IPS-11a (cell line): ENCODE measurements around the gene SRGN.

ENCODE experiments used
- H3K4me3 ChIP-seq: one replicate; pipeline ENCODE4 v1.5.1; 2013; ENCODE audit warnings: low read depth, low read length, control low read depth

Gene SRGN

DNA sequence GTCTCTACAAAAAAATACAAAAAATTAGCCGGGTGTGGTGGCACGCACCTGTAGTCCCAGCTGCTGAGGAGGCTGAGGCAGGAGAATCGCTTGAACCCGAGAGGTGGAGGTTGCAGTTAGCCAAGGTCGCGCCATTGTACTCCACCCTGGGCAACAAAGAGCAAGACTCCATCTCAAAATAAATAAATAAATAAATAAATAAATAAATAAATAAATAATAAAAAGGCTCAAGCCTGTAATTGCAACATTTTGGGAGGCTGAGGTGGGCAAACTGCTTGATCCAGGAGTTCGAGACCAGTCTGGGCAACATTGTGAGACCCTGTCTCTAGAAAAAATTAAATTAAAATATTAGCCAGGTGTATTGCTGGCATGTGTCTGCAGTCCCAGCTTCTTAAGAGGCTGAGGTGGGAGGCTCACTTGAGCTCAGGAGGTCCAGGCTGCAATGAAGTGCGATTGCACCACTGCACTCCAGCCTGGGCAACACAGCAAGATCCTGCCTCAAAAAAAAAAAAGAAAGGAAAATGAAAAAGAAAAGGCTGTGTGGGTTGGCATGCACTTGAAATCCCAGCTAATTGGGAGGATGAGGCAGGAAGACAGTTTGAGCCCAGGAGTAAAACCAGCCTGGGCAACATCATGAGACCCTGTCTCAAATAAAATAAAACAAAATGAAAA lies 27.6 kb upstream of the SRGN start:
- no peak overlapping the region for H3K4me3 ChIP-seq

DNA sequence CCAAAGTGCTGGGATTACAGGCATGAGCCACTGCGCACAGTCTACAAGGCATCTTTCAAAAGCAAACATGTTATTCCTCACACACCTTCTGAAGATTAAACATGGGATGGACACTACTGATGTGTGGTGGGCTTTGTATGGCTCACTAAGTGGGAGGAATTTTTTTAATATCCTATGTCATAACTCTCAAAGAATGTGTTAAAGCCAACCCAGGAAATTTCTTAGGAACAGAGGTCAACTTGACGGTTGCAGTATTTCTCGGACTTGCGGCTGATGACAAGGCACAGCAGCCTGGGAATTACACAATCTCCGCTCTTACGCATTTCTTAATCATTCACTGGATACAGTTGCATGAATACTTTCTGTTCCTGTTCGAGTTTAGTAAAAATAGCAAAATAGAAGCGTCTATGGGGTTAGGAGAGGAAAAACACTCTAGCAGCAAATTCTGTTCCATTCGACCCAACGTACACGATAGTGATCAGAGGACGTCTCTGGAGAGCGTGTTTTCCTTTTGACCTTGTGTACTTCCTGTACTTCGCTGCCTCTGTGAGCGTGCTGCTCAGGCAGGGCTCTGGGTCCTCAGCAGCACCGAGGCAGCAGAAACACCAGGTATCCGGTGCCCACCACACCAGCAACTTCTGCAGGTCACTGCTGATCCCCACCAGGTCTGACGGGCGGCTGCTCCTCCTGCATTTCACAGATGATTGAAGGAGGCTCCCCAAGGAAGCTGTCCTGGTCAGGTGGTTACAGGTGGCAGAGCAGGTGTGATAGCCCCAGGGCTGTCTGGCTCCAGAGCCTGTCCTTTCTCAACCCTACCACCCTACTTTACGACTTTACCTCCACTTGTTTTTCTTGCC lies 26.4 kb upstream of the SRGN start:
- H3K4me3 ChIP-seq = no peak overlapping the region

GRCh38 chr10:69062901-69063300 lies 25.0 kb upstream of the SRGN start:
- H3K4me3 ChIP-seq = no peak overlapping the region

DNA sequence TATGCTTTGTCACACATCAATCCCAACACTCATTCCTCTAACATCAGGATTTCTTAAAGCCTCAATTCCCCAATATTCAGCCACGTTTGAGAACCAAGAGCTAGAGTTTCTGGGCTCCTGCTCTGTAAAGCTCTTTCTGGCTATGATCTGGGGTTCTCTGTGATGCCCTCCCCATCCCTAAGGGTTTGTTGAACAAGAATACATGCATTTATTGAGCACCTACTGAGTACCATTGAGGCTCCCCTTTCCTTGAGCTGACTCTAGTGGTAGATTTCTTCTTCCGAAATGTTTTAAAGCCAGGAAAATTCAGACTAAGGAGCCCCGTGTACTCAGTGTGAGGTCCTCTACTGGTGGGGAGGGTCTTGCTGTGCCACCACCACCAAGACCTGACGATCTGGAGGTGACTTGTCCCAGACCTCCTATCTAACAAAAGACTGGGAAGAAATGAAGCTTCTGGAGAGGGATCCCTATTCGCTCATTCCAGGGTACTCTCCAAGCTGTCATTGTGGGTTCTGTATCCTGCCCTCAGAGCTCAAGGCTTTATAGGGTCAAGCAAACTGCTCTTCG lies 23.1 kb upstream of the SRGN start:
- no peak overlapping the region for H3K4me3 ChIP-seq

DNA sequence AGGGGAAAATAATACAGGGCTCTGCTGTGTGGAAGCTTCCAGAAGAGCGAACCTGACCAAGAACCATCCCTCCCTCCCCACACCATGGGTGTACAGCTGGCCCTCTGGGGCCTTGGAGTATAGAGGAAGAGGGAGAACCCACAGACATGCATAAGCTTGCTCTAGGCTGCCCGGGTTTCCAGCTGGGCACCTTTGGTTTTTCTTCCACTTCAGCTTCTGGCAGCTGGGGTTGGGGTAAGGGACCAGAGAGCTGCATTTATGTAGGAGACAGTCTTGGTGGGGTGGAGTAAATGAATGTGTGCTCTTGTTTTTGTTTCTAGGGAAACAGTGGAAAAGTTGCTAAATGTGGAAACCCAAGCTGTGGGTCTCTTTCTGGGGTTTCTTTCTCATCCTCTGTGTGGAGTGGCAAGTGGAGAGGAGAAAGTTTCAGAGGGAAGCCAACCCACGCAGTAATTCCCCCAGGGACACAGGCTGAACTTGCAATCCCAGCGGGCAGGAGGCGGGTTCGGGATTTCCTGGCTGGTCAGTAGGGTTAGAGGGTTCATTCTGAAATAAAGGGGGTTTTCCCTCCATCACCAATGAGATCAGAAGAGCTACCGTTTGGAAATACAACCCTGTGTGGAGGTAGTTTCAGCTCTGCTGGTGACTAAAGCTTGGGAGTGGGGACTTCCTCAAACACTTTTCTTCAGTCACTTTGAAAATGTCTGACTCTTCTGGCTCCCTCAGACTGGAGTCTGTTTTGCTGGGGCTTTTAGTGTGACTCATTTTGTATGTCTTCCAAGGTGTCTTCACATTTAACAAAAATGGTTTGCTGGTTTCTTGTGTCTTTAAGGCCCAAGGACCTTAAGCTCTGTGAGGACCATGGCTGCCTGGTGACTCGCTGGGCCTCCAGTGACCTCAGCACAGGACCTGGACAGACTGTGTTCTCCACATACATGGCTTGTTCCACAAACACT lies 22.2 kb upstream of the SRGN start:
- H3K4me3 ChIP-seq = no peak overlapping the region

DNA sequence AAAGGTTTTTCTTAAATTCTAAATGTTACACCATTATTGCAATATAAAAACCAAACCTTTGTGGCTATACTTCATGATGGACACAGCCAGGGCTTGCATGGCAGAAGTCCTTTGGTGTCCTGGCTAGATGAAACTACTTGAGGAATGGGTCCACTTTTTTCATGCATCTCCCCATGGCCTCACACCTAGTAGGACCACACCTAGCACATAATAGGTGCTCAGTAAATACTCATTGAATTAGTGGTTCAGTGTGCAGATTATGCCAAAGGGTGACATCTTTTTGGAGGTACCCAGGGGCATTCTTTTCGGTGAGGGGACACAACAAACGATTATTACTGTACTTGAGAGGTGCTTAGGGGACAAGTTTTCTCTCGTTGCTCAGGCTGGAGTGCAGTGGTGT lies 20.7 kb upstream of the SRGN start:
- no peak overlapping the region for H3K4me3 ChIP-seq

DNA sequence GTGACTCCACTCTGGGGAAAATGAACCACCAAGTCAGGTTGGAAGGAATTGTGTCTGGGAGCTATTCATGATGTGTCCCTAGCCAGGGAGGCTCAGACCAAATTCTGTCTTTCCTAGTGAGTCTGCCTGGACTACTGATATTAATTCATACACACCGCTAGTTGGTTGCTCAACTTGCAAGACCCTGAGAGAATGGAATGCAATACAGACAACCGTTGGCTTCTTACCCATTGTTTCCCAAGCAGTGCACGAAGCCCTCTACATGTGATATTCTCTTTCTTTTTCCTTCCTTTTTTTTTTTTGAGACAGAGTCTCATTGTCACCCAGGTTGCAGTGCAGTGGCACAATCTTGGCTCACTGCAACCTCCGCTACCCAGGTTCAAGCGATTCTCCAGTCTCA lies 19.4 kb upstream of the SRGN start:
- no peak overlapping the region for H3K4me3 ChIP-seq

DNA sequence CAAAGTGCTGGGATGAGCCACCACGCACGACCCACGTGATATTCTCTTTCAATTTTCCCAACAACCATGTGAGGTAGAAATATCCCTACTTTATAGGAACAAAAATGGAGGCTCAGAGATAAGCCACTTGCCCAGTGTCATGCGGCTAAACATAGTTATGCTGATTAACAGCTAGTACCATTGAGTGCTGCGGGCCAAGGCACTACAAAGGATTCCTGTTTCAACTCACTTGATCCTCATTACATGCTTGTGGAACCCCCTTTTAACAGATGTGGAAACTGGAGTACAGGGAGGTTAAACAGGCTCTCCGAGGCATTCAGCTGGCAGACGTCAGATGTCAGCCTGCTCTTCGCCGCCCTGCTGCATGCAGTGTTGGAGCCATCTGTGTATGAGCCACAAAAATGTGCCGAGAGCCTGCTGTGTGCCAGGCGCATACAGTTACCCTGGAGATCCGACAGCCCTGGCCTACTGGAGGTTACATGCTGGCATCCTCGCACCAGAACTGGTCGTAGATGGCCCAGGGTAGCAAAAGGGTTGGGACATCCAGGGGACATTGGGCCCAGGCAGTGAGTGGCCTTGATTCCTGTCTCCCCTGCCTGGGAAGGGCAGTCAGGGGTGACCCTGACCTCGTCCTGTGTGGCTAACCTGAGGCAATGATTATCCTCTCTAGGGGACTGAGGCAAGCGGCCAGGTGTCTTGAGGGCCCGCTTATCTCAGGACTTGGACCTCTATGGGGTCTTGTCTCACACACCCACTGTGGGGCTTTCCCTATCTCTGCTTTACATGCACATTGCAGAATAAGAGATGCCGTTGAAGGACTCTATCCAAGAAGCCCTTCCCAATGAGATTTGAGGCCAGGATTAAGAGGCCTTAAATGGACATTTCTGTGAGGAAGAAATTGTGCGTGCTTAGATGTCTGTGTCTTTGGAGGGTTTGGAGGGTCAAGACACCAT lies 18.5 kb upstream of the SRGN start:
- no peak overlapping the region for H3K4me3 ChIP-seq

DNA sequence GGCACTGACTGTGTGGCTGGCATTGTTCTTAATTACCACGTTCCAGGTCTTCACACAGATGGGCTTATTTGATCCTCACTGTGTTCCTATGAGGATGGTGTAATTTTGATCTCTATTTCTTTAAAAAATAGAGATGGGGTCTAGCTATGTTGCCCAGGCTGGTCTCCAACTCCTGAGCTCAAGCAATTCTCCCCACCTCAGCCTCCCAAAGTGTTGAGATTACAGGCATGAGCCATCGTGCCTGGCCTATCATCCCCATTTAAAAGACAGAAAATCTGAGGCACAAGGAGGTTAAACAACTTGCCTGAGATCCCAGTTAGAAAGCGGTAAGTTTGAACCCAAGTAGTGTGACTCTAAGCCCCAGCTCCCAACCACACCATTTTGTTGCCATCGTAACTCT lies 17.0 kb upstream of the SRGN start:
- H3K4me3 ChIP-seq = no peak overlapping the region

DNA sequence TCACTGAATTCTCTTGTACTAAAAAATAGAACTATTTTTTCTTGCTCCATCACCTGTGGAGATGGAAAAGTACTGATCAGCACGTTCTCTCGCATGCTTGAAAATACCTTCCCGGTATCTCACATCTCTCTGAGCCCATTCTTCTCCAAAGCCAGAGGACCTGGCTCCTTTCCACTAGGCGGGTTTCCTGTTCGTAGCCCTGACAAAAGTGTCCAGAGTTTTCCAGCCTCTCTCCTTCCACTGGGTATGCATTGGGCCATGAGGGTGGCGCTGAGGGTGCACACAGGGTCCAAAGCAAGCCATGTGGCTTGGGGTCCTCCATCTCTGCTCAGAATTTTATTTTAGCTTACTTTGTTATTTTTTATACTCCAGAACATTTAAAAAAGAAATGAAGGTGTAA lies 16.3 kb upstream of the SRGN start:
- no peak overlapping the region for H3K4me3 ChIP-seq

- H3K4me3 ChIP-seq = no peak overlapping the region
Measured at GRCh38 chr10:69073026-69073425, 14.9 kb upstream of the SRGN start.

- no peak overlapping the region for H3K4me3 ChIP-seq
Measured at GRCh38 chr10:69073736-69074364, 14.1 kb upstream of the SRGN start.

- no peak overlapping the region for H3K4me3 ChIP-seq
Measured at GRCh38 chr10:69074532-69074931, 13.4 kb upstream of the SRGN start.

DNA sequence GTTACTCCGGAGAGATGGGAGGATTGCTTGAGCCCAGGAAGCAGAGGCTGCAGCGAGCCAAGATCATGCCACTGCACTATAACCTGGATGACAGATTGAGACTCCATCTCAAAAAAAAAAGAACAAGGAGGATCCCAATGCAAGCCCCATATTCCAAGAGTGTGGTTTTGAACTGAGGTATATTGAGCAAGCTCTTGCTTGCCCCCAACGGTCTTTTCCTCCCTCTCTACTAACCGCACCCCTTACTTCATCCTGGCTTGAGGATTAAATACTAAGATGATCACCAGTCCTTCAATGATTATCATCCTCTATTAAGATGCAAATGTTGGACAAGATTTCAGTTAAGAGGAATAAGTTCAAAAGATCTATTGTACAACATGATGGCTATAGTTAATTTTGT lies 12.5 kb upstream of the SRGN start:
- no peak overlapping the region for H3K4me3 ChIP-seq

DNA sequence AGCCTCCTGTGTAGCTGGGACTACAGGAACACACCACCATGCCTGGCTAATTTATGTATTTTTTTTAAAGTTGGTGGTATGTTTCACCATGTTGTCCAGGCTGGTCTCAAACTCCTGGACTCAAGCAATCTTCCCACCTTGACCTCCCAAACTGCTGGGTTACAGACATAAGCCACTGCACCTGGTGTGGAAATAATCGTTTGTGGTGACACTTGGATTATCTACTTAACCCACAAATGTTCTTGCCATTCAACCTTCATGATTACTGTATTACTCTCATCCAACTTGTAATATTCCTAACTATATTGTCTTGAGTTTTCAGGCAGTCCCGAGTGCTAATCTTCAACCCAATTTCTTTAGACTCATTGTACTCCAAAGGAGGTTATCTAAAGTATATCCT lies 9.6 kb upstream of the SRGN start:
- no peak overlapping the region for H3K4me3 ChIP-seq

GRCh38 chr10:69080226-69080625 lies 7.7 kb upstream of the SRGN start:
- H3K4me3 ChIP-seq = no peak overlapping the region

DNA sequence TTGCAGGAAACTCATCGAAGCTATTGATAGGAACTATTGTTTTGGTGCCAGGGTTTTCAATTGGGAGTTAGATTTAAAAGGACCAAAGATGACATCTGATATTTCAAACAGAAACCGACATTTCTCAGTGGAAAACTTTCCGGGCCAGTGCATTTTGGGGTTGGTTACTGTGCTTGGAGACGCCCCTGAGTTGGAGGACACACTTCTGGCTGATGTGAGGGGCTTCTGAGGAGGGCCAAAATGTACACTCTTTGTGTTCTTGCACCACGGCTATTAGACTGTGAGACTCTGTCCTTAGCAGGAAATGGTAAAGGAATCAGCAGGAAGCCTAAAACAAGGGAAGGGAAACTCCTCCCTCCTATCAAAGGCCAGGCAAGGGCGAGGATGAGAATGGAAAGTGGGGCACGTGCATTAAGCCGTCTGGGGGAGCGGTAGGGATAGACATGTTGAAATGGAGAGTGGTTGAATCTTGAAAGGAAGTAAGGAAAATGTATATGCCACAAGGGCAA lies 1.8 kb upstream of the SRGN start:
- H3K4me3 ChIP-seq = no peak overlapping the region

DNA sequence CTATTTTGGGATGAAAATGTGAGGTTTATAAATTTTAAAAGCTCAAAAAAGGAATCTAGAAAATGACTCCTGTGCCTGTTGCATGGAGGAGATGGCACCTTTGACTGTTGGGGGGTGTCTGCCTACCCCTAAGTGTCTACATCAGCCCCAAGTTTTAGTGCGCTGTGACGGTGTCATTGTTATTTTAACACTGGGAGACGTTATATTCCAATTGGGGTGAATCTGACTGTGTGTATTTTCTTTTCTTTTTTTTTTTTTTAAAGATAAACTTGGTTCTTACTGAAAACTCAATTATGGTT lies 517 bp downstream of the SRGN start:
- H3K4me3 ChIP-seq = no peak overlapping the region

GRCh38 chr10:69088801-69089501 lies 1.0 kb downstream of the SRGN start:
- no peak overlapping the region for H3K4me3 ChIP-seq
